ENCODE data around the gene AHNAK.

- TF ChIP-seq CTCF (IDR thresholded peaks at IDR 0.05) (no peak), POLR2A (IDR thresholded peaks at IDR 0.05) (no peak)
Observed at GRCh38 chr11:62554387-62555167, 8.0 kb upstream of the AHNAK start.
